ENCODE data around the gene NRG3. TPM values are rescaled to one million over a fixed set of nuclear protein-coding genes. Genes with fewer than 3 reads are reported as not detected.

Gene NRG3
- total RNA-seq, 2 experiments from 2014 or later, result not detected

DNA sequence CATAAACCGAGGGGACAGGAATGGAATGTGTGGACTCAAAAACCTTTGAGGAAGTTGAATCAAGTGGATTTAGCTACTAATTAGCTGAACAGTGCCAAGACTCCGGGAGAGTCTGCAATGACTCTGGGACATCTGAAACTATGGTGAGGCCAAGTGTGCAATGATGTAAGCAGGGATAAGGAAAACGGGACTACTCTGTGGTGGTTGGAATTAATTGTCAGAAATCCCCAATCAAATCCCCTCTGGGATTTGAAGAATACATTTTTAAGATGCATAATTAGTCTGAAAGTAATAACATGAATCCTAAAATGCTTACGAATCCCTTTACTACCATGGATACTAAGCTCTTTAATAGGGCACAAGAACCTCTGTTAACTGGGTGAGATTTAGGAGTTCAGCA, 602.8 kb downstream of the NRG3 start:
- Histone ChIP-seq H3K4me1 (ENCODE audit: insufficient read depth, low read length) (no peaks in the 10 kb centered on the region), H3K27ac (ENCODE audit: low read depth in 1 of 2, low read length in 2 of 2) (no peak overlapping the region), H3K9me3 (ENCODE audit: control insufficient read depth in 1 of 2, insufficient read depth in 1 of 2, low read length in 2 of 2) (peaks cover 0 to 4% of the 10 kb centered on the region in 2 experiments), H3K36me3 (ENCODE audit: insufficient read depth, low read length) (no peaks in the 10 kb centered on the region), H3K4me3 (ENCODE audit: low read length) (no peak overlapping the region), H3K27me3 (ENCODE audit: control insufficient read depth in 1 of 2, insufficient read depth in 2 of 2, low read length in 2 of 2) (no peaks in the 10 kb centered on the region)
- no peak for DNase-seq
- TF ChIP-seq, protein P1, sequence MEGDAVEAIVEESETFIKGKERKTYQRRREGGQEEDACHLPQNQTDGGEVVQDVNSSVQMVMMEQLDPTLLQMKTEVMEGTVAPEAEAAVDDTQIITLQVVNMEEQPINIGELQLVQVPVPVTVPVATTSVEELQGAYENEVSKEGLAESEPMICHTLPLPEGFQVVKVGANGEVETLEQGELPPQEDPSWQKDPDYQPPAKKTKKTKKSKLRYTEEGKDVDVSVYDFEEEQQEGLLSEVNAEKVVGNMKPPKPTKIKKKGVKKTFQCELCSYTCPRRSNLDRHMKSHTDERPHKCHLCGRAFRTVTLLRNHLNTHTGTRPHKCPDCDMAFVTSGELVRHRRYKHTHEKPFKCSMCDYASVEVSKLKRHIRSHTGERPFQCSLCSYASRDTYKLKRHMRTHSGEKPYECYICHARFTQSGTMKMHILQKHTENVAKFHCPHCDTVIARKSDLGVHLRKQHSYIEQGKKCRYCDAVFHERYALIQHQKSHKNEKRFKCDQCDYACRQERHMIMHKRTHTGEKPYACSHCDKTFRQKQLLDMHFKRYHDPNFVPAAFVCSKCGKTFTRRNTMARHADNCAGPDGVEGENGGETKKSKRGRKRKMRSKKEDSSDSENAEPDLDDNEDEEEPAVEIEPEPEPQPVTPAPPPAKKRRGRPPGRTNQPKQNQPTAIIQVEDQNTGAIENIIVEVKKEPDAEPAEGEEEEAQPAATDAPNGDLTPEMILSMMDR (IDR thresholded peaks at IDR 0.05), result no peak
- ATAC-seq (ENCODE audit: poor library complexity), result no peak
- Mint-ChIP-seq H3K27me3 (no peaks in the 10 kb centered on the region), H3K27ac (no peak overlapping the region), H3K4me3 (no peak overlapping the region), H3K36me3 (ENCODE audit: low read depth) (no peaks in the 10 kb centered on the region), H3K4me1 (ENCODE audit: low read depth) (no peaks in the 10 kb centered on the region), H3K9me3 (peaks cover 13% of the 10 kb centered on the region)
- ChIA-PET POLR2A (no interaction called here), CTCF (no interaction called here)
- intact Hi-C loops (cut with DNase I, micrococcal nuclease), result no loop called here

DNA sequence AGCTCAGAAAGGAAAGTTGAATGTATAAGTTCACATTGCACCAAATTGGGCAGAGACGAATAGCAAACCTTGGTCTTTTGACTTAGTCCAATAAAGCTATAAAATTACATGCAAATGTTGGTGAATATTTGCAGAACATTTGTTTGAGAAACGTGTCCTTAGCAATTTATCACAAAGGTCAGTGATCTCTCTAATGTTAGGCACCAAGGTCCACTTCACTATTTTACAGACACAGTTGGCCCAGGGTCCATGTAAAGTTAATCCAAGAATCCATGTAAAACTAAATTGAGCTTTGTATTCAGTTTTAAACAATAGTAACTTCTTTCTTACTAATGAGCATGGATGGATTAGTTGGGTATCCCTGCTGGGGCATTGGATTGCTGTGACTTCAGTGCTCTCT, 617.7 kb downstream of the NRG3 start:
- Histone ChIP-seq H3K4me1 (ENCODE audit: insufficient read depth, low read length) (no peaks in the 10 kb centered on the region), H3K36me3 (ENCODE audit: insufficient read depth, low read length) (no peaks in the 10 kb centered on the region), H3K27me3 (ENCODE audit: control insufficient read depth in 1 of 2, insufficient read depth in 2 of 2, low read length in 2 of 2) (no peaks in the 10 kb centered on the region), H3K4me3 (ENCODE audit: low read length) (no peak overlapping the region), H3K27ac (ENCODE audit: low read depth in 1 of 2, low read length in 2 of 2) (no peak overlapping the region), H3K9me3 (ENCODE audit: control insufficient read depth in 1 of 2, insufficient read depth in 1 of 2, low read length in 2 of 2) (no peaks in the 10 kb centered on the region)
- intact Hi-C loops (cut with DNase I, micrococcal nuclease), result no loop called here
- CTCF ChIA-PET, result no interaction called here
- Mint-ChIP-seq H3K27ac (no peak overlapping the region), H3K36me3 (ENCODE audit: low read depth) (no peaks in the 10 kb centered on the region), H3K4me3 (no peak overlapping the region), H3K4me1 (ENCODE audit: low read depth) (no peaks in the 10 kb centered on the region), H3K9me3 (peaks cover 14% of the 10 kb centered on the region), H3K27me3 (no peaks in the 10 kb centered on the region)
- ATAC-seq (ENCODE audit: poor library complexity) (no peak), DNase-seq (no peak)
- POLR2A ChIA-PET, result interaction anchor here (0.6 kb wide), 1 partner anchor 1496 kb away, joined by 3 read pairs; no protein-coding TSS in a partner anchor
- TF ChIP-seq, protein P1 (IDR thresholded peaks at IDR 0.05), result no peak

DNA sequence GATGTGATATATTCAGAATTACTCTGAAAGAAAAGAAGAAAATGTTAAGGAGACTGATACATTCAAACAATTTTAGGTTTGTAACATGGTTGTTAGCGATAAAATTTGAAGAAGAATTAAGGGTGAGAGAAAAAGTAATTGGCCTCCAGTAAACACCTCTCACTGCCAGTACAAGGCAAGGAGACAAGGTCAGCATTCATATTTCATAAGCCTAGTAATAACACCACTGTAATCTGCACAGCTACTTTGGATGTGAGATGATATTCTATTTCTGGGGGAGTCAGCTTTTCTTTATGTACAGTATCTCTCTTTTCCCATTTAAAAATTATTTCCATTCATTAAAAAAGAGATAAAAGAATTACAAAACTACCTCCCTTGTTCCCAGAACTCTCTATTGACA, 621.1 kb downstream of the NRG3 start:
- TF ChIP-seq, protein P1 (IDR thresholded peaks at IDR 0.05), result no peak
- no peaks in the 10 kb centered on the region for H3K27me3 ChIP-seq (ENCODE audit: control insufficient read depth in 1 of 2, insufficient read depth in 2 of 2, low read length in 2 of 2)
- Mint-ChIP-seq H3K4me1 (ENCODE audit: low read depth) (no peaks in the 10 kb centered on the region), H3K27me3 (no peaks in the 10 kb centered on the region), H3K4me3 (no peak overlapping the region), H3K36me3 (ENCODE audit: low read depth) (no peaks in the 10 kb centered on the region), H3K27ac (no peak overlapping the region), H3K9me3 (peaks cover 14% of the 10 kb centered on the region)
- H3K9me3 ChIP-seq (ENCODE audit: control insufficient read depth in 1 of 2, insufficient read depth in 1 of 2, low read length in 2 of 2), result no peaks in the 10 kb centered on the region
- H3K27ac ChIP-seq (ENCODE audit: low read depth in 1 of 2, low read length in 2 of 2), result no peak overlapping the region
- ChIA-PET POLR2A (no interaction called here), CTCF (no interaction called here)
- no peak overlapping the region for H3K4me3 ChIP-seq (ENCODE audit: low read length)
- H3K36me3 ChIP-seq (ENCODE audit: insufficient read depth, low read length), result no peaks in the 10 kb centered on the region
- no peak for ATAC-seq (ENCODE audit: poor library complexity)
- DNase-seq, result no peak
- H3K4me1 ChIP-seq (ENCODE audit: insufficient read depth, low read length), result no peaks in the 10 kb centered on the region
- intact Hi-C loops (cut with DNase I, micrococcal nuclease), result no loop called here
